Trophoblast cell (in vitro differentiated cells and primary cell): ENCODE measurements around the gene HERC4.

Source experiments
- DNase-seq, 2 donors: peaks; one replicate each; pipeline ENCODE4 v3.0.0-alpha.2; 2016
- H2AFZ ChIP-seq: 2 replicates; pipeline ENCODE4 v1.6.1; 2013; ENCODE audit warnings: low read length, moderate library complexity, mild to moderate bottlenecking; ENCODE audit not compliant: insufficient read depth, poor library complexity
- H2AK5ac ChIP-seq: 2 replicates; pipeline ENCODE4 v1.6.1; 2013; ENCODE audit warnings: mild to moderate bottlenecking, low read length
- H2BK120ac ChIP-seq: 2 replicates; pipeline ENCODE4 v1.6.1; 2013; ENCODE audit warnings: low read length, mild to moderate bottlenecking, moderate library complexity; ENCODE audit not compliant: insufficient read depth, poor library complexity
- H2BK12ac ChIP-seq: 2 replicates; pipeline ENCODE4 v1.6.1; 2013; ENCODE audit warnings: mild to moderate bottlenecking, low read length, moderate library complexity
- H2BK5ac ChIP-seq: 2 replicates; pipeline ENCODE4 v1.6.1; 2013; ENCODE audit warnings: low read length, low read depth, moderate library complexity, mild to moderate bottlenecking; ENCODE audit not compliant: poor library complexity
- H3K14ac ChIP-seq: 2 replicates; pipeline ENCODE4 v1.6.1; 2013; ENCODE audit warnings: mild to moderate bottlenecking, low read length
- H3K18ac ChIP-seq: 2 replicates; pipeline ENCODE4 v1.6.1; 2013; ENCODE audit warnings: mild to moderate bottlenecking, low read length
- H3K23ac ChIP-seq: 2 replicates; pipeline ENCODE4 v1.6.1; 2013; ENCODE audit warnings: low read length
- H3K27ac ChIP-seq: 2 replicates; pipeline ENCODE4 v1.5.1; 2013; ENCODE audit warnings: low read depth, mild to moderate bottlenecking, inconsistent platforms, low read length, moderate library complexity
- H3K27me3 ChIP-seq: 2 replicates; pipeline ENCODE4 v1.6.1; 2013; ENCODE audit warnings: inconsistent platforms, mild to moderate bottlenecking, low read length, moderate library complexity; ENCODE audit not compliant: insufficient read depth
- H3K36me3 ChIP-seq, 2 experiments: 1 replicate in 1 of 2; 2 replicates in 1 of 2; pipeline ENCODE4 v1.6.1; 2013; ENCODE audit warnings: low read length in 2 of 2, mild to moderate bottlenecking in 2 of 2, moderate library complexity in 1 of 2; ENCODE audit not compliant: insufficient read depth in 2 of 2, control insufficient read depth in 1 of 2
- H3K4ac ChIP-seq: 2 replicates; pipeline ENCODE4 v1.6.1; 2013; ENCODE audit warnings: low read depth, mild to moderate bottlenecking, low read length, moderate library complexity
- H3K4me1 ChIP-seq, 2 experiments: 1 replicate in 1 of 2; 2 replicates in 1 of 2; pipeline ENCODE4 v1.6.1; 2013; ENCODE audit warnings: low read length in 2 of 2, mild to moderate bottlenecking in 2 of 2, moderate library complexity in 1 of 2; ENCODE audit not compliant: insufficient read depth in 2 of 2, control insufficient read depth in 1 of 2
- H3K4me2 ChIP-seq: 2 replicates; pipeline ENCODE4 v1.6.1; 2013; ENCODE audit warnings: inconsistent platforms, mild to moderate bottlenecking, low read length, moderate library complexity
- H3K4me3 ChIP-seq: 2 replicates; pipeline ENCODE4 v1.5.1; 2013; ENCODE audit warnings: mild to moderate bottlenecking, low read depth, low read length, inconsistent platforms
- H3K79me1 ChIP-seq: one replicate; pipeline ENCODE4 v1.6.1; 2013; ENCODE audit warnings: low read length
- H3K79me2 ChIP-seq: 2 replicates; pipeline ENCODE4 v1.6.1; 2013; ENCODE audit warnings: low read length, mild to moderate bottlenecking; ENCODE audit not compliant: control insufficient read depth, insufficient read depth, poor library complexity
- H3K9ac ChIP-seq: 2 replicates; pipeline ENCODE4 v1.6.1; 2013; ENCODE audit warnings: mild to moderate bottlenecking, low read length
- H3K9me3 ChIP-seq: 2 replicates; pipeline ENCODE4 v1.6.1; 2013; ENCODE audit warnings: low read depth, mild to moderate bottlenecking, control low read depth, inconsistent platforms, low read length; ENCODE audit not compliant: insufficient read depth
- H4K12ac ChIP-seq: 2 replicates; pipeline ENCODE4 v1.6.1; 2013; ENCODE audit warnings: low read depth, mild to moderate bottlenecking, low read length, moderate library complexity
- H4K8ac ChIP-seq: 2 replicates; pipeline ENCODE4 v1.6.1; 2013; ENCODE audit warnings: low read depth, mild to moderate bottlenecking, low read length, moderate library complexity
- H4K91ac ChIP-seq: one replicate; pipeline ENCODE4 v1.6.1; 2013; ENCODE audit warnings: low read depth, mild to moderate bottlenecking, low read length, moderate library complexity
- WGBS: extraction: QIAGEN DNeasy Blood & Tissue Kit; methylation state at CpG from one replicate; pipeline ENCODE4 v1.1.7; 2013; ENCODE audit warnings: missing lambda C conversion rate; ENCODE audit not compliant: insufficient read length, insufficient coverage; ENCODE audit errors: extremely low coverage; 5-methylcytosine and 5-hydroxymethylcytosine counted together

The HERC4 gene

GRCh38 chr10:68010426-68010940, 64.6 kb downstream of the HERC4 start:
- Histone ChIP-seq H3K23ac (no peak overlapping the region), H4K91ac (no peak overlapping the region), H3K9me3 (no peaks in the 10 kb centered on the region), H3K4me2 (no peak overlapping the region), H3K79me1 (no peaks in the 10 kb centered on the region), H3K14ac (no peak overlapping the region), H2BK120ac (no peak overlapping the region), H2BK5ac (no peak overlapping the region), H2AK5ac (no peak overlapping the region), H4K8ac (no peak overlapping the region), H3K4ac (no peak overlapping the region), H3K9ac (no peak overlapping the region), H3K27ac (no peak overlapping the region), H2AFZ (no peak overlapping the region), H2BK12ac (no peak overlapping the region), H3K4me1 (peaks cover 0 to 3% of the 10 kb centered on the region in 2 experiments), H4K12ac (peak overlapping the region; percentile 51), H3K79me2 (no peaks in the 10 kb centered on the region), H3K27me3 (no peaks in the 10 kb centered on the region), H3K36me3 (peaks cover 9 to 14% of the 10 kb centered on the region in 2 experiments), H3K18ac (no peak overlapping the region), H3K4me3 (no peak overlapping the region)
- no CpG with 5 or more reads among the region's 11 CpGs for WGBS
- no peak for DNase-seq

GRCh38 chr10:68007356-68007755, 67.7 kb downstream of the HERC4 start:
- peaks cover 9 to 14% of the 10 kb centered on the region in 2 experiments for H3K36me3 ChIP-seq
- H3K9me3 ChIP-seq: no peaks in the 10 kb centered on the region
- H3K4me1 ChIP-seq: peaks cover 0 to 3% of the 10 kb centered on the region in 2 experiments
- H3K79me1 ChIP-seq: no peaks in the 10 kb centered on the region
- H2BK120ac ChIP-seq: no peak overlapping the region
- no peak overlapping the region for H3K23ac ChIP-seq
- H3K27me3 ChIP-seq: no peaks in the 10 kb centered on the region
- no peak overlapping the region for H3K4ac ChIP-seq
- H3K27ac ChIP-seq: no peak overlapping the region
- H3K14ac ChIP-seq: no peak overlapping the region
- H2BK5ac ChIP-seq: no peak overlapping the region
- no CpG with 5 or more reads among the region's 3 CpGs for WGBS
- no peak overlapping the region for H3K4me3 ChIP-seq
- no peaks in the 10 kb centered on the region for H3K79me2 ChIP-seq
- no peak overlapping the region for H2AFZ ChIP-seq
- DNase-seq: peak; percentile 41 to 89
- H3K18ac ChIP-seq: no peak overlapping the region
- H3K9ac ChIP-seq: no peak overlapping the region
- H2BK12ac ChIP-seq: no peak overlapping the region
- H4K8ac ChIP-seq: no peak overlapping the region
- no peak overlapping the region for H4K91ac ChIP-seq
- H3K4me2 ChIP-seq: no peak overlapping the region
- H2AK5ac ChIP-seq: no peak overlapping the region
- H4K12ac ChIP-seq: no peak overlapping the region

GRCh38 chr10:68001539-68001938, 73.5 kb downstream of the HERC4 start:
- no peaks in the 10 kb centered on the region for H3K79me1 ChIP-seq
- no peaks in the 10 kb centered on the region for H3K79me2 ChIP-seq
- H3K18ac ChIP-seq: no peak overlapping the region
- no peak overlapping the region for H4K8ac ChIP-seq
- DNase-seq: no peak
- H3K4me1 ChIP-seq: no peaks in the 10 kb centered on the region
- H4K12ac ChIP-seq: no peak overlapping the region
- H2AFZ ChIP-seq: no peak overlapping the region
- H2BK120ac ChIP-seq: no peak overlapping the region
- no peak overlapping the region for H3K14ac ChIP-seq
- no peak overlapping the region for H3K27ac ChIP-seq
- H3K9me3 ChIP-seq: no peaks in the 10 kb centered on the region
- no peak overlapping the region for H2BK5ac ChIP-seq
- H3K4me2 ChIP-seq: no peak overlapping the region
- no peak overlapping the region for H3K4ac ChIP-seq
- no peak overlapping the region for H4K91ac ChIP-seq
- H3K36me3 ChIP-seq: peaks cover 4 to 9% of the 10 kb centered on the region in 2 experiments
- H3K9ac ChIP-seq: no peak overlapping the region
- no peak overlapping the region for H3K23ac ChIP-seq
- no CpG with 5 or more reads among the region's 1 CpG for WGBS
- no peaks in the 10 kb centered on the region for H3K27me3 ChIP-seq
- H2AK5ac ChIP-seq: no peak overlapping the region
- no peak overlapping the region for H3K4me3 ChIP-seq
- H2BK12ac ChIP-seq: no peak overlapping the region

GRCh38 chr10:68001000-68001399, 74.1 kb downstream of the HERC4 start:
- Histone ChIP-seq H3K9me3 (no peaks in the 10 kb centered on the region), H3K79me1 (no peaks in the 10 kb centered on the region), H3K4ac (no peak overlapping the region), H2AK5ac (no peak overlapping the region), H2AFZ (no peak overlapping the region), H3K23ac (no peak overlapping the region), H2BK120ac (no peak overlapping the region), H3K4me2 (no peak overlapping the region), H4K8ac (no peak overlapping the region), H3K4me1 (no peaks in the 10 kb centered on the region), H4K91ac (no peak overlapping the region), H3K4me3 (no peak overlapping the region), H2BK12ac (no peak overlapping the region), H3K36me3 (peaks cover 5 to 8% of the 10 kb centered on the region in 2 experiments), H3K18ac (no peak overlapping the region), H2BK5ac (no peak overlapping the region), H3K27me3 (no peaks in the 10 kb centered on the region), H3K79me2 (no peaks in the 10 kb centered on the region), H3K14ac (no peak overlapping the region), H4K12ac (no peak overlapping the region), H3K9ac (no peak overlapping the region), H3K27ac (no peak overlapping the region)
- DNase-seq: no peak
- WGBS: no CpG with 5 or more reads among the region's 4 CpGs
